Measurements from ENCODE around the gene C11orf58.

Gene C11orf58

DNA sequence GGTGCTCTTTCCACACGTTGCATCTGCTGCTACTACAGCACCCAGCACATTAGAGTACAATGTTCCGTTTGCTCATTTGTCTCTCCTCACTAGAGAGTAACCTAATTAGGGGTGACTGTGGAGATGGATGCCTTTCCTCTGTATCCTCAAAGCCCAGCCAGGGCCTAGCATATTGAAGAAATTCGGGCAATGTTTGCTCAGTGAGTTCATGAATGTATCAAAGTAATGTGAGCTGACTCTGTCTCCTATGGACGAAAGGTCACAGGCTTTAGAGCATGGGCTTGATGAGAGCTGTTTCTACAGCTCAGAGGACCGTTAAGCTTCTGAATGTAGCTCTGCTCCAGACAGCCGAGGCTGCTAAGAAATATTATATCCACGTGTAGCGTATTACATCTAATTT, 67.5 kb downstream of the C11orf58 start:
- DNase-seq: no peak

DNA sequence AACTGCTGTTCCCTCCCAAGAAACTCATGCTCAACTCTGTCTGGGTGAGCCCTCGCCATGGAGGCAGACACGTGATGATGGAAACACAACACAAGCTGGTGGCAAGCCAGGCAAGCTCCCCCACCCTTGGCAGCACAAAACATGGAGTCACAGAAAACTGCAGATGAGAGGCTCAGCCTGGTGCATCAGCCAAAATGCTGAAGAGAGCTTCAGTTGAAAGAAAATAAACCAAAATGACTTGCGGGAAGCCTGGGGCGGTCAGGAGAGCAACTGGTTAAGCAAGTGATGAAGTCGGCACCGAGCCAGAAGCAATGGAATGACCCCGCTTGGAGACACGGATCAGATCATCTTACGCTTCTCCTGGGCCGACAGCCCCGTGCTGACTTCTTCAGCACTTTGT, 68.3 kb downstream of the C11orf58 start:
- DNase-seq: no peak

DNA sequence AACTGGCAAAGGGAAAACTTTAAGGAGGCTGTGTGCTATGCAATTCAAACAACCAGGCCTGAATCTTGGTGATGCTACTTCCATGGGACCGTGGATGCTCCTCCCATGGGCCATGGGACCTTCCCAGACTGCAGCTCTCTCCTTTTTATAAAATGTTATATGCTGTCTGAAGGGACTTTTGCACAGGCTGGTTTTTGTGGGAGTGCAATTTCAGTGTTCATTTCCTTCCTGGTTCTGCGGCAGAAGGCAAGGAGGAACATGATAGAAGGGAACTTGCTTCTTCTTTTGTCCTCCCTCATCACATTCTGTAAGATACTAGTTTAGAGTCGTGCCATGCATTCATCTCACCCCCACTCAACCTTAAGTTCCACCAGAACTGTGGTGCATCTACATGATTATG, 68.9 kb downstream of the C11orf58 start:
- DNase-seq: no peak

Measured in NCI-H345 (cell line).